ENCODE measurements around the gene CYP2B6. TPM values are rescaled to one million over a fixed set of nuclear protein-coding genes. Genes with fewer than 3 reads are reported as not detected.

Gene CYP2B6
- total and polyA plus RNA-seq, 7 donors = 2.7 to 5.8 (median 3.0) TPM; not detected in 4

- Histone ChIP-seq H3K27ac (no peak overlapping the region), H3K36me3 (no peaks in the 10 kb centered on the region), H3K4me1 (no peaks in the 10 kb centered on the region), H3K27me3 (no peaks in the 10 kb centered on the region), H3K9me3 (no peaks in the 10 kb centered on the region), H3K4me3 (no peak overlapping the region)
- intact Hi-C loops (cut with DNase I) = no loop called here
- no peak for DNase-seq
- TF ChIP-seq EP300 (IDR thresholded peaks at IDR 0.05) = no peak
- TF ChIP-seq POLR2AphosphoS5 (IDR thresholded peaks at IDR 0.05) = no peak
- TF ChIP-seq POLR2A (IDR thresholded peaks at IDR 0.05) = no peak
- TF ChIP-seq, protein P1, sequence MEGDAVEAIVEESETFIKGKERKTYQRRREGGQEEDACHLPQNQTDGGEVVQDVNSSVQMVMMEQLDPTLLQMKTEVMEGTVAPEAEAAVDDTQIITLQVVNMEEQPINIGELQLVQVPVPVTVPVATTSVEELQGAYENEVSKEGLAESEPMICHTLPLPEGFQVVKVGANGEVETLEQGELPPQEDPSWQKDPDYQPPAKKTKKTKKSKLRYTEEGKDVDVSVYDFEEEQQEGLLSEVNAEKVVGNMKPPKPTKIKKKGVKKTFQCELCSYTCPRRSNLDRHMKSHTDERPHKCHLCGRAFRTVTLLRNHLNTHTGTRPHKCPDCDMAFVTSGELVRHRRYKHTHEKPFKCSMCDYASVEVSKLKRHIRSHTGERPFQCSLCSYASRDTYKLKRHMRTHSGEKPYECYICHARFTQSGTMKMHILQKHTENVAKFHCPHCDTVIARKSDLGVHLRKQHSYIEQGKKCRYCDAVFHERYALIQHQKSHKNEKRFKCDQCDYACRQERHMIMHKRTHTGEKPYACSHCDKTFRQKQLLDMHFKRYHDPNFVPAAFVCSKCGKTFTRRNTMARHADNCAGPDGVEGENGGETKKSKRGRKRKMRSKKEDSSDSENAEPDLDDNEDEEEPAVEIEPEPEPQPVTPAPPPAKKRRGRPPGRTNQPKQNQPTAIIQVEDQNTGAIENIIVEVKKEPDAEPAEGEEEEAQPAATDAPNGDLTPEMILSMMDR (IDR thresholded peaks at IDR 0.05) = no peak
- WGBS, 2 donors = 68 to 89% methylated on average over 2 of the region's 2 CpGs
These were observed 43.5 kb upstream of the CYP2B6 start for GRCh38 chr19:40947573-40947972.

DNA sequence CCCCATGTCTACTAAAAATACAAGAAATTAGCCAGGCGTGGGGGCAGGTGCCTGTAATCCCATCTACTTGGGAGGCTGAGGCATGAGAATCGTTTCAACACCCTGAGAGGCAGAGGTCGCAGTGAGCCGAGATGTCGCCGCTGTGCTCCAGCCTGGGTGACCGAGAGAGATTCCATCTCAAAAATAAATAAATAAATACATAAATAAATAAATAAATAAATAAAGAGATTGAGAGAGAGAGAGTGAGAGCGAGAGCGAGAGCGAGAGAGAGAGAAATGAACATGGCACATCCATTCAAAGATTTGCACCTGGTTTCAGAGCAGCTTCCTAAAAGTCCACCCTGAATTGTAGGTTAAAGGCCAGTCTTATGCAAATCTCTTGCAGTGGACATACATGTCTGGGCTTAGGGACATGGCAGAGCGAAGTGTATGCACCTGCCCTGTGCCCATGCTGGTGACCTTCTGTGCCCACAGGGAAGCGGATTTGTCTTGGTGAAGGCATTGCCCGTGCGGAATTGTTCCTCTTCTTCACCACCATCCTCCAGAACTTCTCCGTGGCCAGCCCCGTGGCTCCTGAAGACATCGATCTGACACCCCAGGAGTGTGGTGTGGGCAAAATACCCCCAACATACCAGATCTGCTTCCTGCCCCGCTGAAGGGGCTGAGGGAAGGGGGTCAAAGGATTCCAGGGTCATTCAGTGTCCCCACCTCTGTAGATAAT is 42.3 kb upstream of the CYP2B6 start:
- H3K9me3 ChIP-seq = peaks cover 0 to 10% (median 4%) of the 10 kb centered on the region in 4 donors
- no peaks in the 10 kb centered on the region for H3K27me3 ChIP-seq
- no peaks in the 10 kb centered on the region for H3K36me3 ChIP-seq
- no peak overlapping the region for H3K27ac ChIP-seq
- TF ChIP-seq EP300 (IDR thresholded peaks at IDR 0.05) (no peak), POLR2AphosphoS5 (IDR thresholded peaks at IDR 0.05) (no peak), POLR2A (IDR thresholded peaks at IDR 0.05) (no peak)
- TF ChIP-seq, protein P1 (IDR thresholded peaks at IDR 0.05) = no peak
- no peaks in the 10 kb centered on the region for H3K4me1 ChIP-seq
- intact Hi-C loops (cut with DNase I) = no loop called here
- no peak overlapping the region for H3K4me3 ChIP-seq
- 90 to 95% methylated on average over 18 of the region's 18 CpGs for WGBS, 2 donors
- DNase-seq = no peak

- Histone ChIP-seq H3K36me3 (no peaks in the 10 kb centered on the region), H3K27ac (no peak overlapping the region), H3K27me3 (no peaks in the 10 kb centered on the region), H3K4me1 (no peaks in the 10 kb centered on the region), H3K9me3 (peaks cover 6 to 37% (median 15%) of the 10 kb centered on the region in 4 donors), H3K4me3 (no peak overlapping the region)
- DNase-seq = no peak
- WGBS, 2 donors = 85 to 86% methylated on average over 10 of the region's 10 CpGs
- intact Hi-C loops (cut with DNase I) = no loop called here
- TF ChIP-seq POLR2AphosphoS5 (IDR thresholded peaks at IDR 0.05) = no peak
- no peak for TF ChIP-seq POLR2A (IDR thresholded peaks at IDR 0.05)
- TF ChIP-seq, protein P1 (IDR thresholded peaks at IDR 0.05) = no peak
- no peak for TF ChIP-seq EP300 (IDR thresholded peaks at IDR 0.05)
These were observed 36.5 kb upstream of the CYP2B6 start for GRCh38 chr19:40954573-40954972.

DNA sequence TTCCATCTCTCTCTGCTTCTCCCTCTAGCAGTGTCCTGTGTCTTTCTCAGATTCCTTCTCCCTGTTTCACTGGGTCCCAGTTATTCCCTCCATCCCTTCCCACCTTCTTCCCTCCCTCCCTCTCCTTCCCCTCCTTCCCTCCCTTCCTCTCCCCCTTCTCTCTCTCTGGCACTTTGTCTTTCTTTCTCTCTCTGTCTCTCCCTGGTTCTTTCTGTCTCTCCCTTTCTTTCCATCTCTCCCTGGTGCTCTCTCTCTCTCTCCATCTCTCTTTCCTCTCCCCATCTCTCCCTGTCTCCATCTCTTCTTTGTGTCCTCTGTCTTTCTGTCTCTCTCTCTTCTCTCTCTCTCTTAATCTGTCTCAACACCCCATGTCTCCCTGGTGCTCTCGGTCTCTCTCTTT is 31.7 kb upstream of the CYP2B6 start:
- no peak for TF ChIP-seq POLR2A (IDR thresholded peaks at IDR 0.05)
- no peak for TF ChIP-seq EP300 (IDR thresholded peaks at IDR 0.05)
- TF ChIP-seq POLR2AphosphoS5 (IDR thresholded peaks at IDR 0.05) = no peak
- TF ChIP-seq, protein P1 (IDR thresholded peaks at IDR 0.05) = no peak
- H3K4me3 ChIP-seq = no peak overlapping the region
- intact Hi-C loops (cut with DNase I) = no loop called here
- DNase-seq = no peak
- H3K9me3 ChIP-seq = peaks cover 6 to 21% (median 8%) of the 10 kb centered on the region in 4 donors
- H3K27me3 ChIP-seq = no peaks in the 10 kb centered on the region
- no peaks in the 10 kb centered on the region for H3K36me3 ChIP-seq
- H3K4me1 ChIP-seq = no peaks in the 10 kb centered on the region
- no peak overlapping the region for H3K27ac ChIP-seq
- 89 to 90% methylated on average over 1 of the region's 1 CpG for WGBS, 2 donors

Measured in sigmoid colon (tissue), 7 donors.